Loucy (cell line): Measurements from ENCODE around the gene NXNL1.

Experiments
- H2AFZ ChIP-seq: fragments of 200-600 bp; sonication (generic); 2 replicates; pipeline ENCODE4 v1.6.0; 2016; ENCODE audit warnings: antibody characterized with exemption, mild to moderate bottlenecking, low read length, moderate library complexity
- H3F3A ChIP-seq: fragments of 200-600 bp; 2 replicates; pipeline ENCODE4 v1.6.0; 2016; ENCODE audit warnings: antibody characterized with exemption, low read depth, mild to moderate bottlenecking
- H3K27me3 ChIP-seq: fragments of 200-600 bp; sonication (generic); 2 replicates; pipeline ENCODE4 v1.6.1; 2014; ENCODE audit warnings: low read length, mild to moderate bottlenecking; ENCODE audit not compliant: insufficient read depth, poor library complexity, severe bottlenecking
- H3K36me3 ChIP-seq: fragments of 200-600 bp; sonication (generic); 2 replicates; pipeline ENCODE4 v1.6.1; 2016; ENCODE audit warnings: low read length; ENCODE audit not compliant: insufficient read depth
- H3K4me1 ChIP-seq: fragments of 200-600 bp; sonication (generic); 2 replicates; pipeline ENCODE4 v1.5.1; 2014; ENCODE audit warnings: low read length, mild to moderate bottlenecking; ENCODE audit not compliant: insufficient read depth, poor library complexity, severe bottlenecking
- H3K4me2 ChIP-seq: fragments of 200-600 bp; sonication (generic); 2 replicates; pipeline ENCODE4 v1.6.0; 2014; ENCODE audit warnings: antibody characterized with exemption, low read length, low read depth, mild to moderate bottlenecking; ENCODE audit not compliant: poor library complexity, severe bottlenecking
- H3K4me3 ChIP-seq: fragments of 200-600 bp; sonication (generic); 2 replicates; pipeline ENCODE4 v1.5.1; 2014; ENCODE audit warnings: low read length, mild to moderate bottlenecking, mixed read lengths; ENCODE audit not compliant: poor library complexity, severe bottlenecking
- H3K79me2 ChIP-seq: fragments of 200-600 bp; sonication (generic); 2 replicates; pipeline ENCODE4 v1.6.1; 2014; ENCODE audit warnings: low read length; ENCODE audit not compliant: insufficient read depth
- H3K9ac ChIP-seq: fragments of 200-600 bp; sonication (generic); 2 replicates; pipeline ENCODE4 v1.6.0; 2014; ENCODE audit warnings: mild to moderate bottlenecking, low read depth, low read length, moderate library complexity; ENCODE audit not compliant: poor library complexity, severe bottlenecking
- H3K9me2 ChIP-seq: fragments of 200-600 bp; sonication (generic); replicated peaks from 2 replicates; pipeline ENCODE4 v1.6.1; 2016; ENCODE audit warnings: low read depth, low read length, mixed read lengths
- H3K9me3 ChIP-seq: fragments of 200-600 bp; sonication (generic); 2 replicates; pipeline ENCODE4 v1.6.1; 2014; ENCODE audit warnings: mild to moderate bottlenecking, antibody characterized with exemption, low read length, low read depth; ENCODE audit not compliant: insufficient read depth
- H4K20me1 ChIP-seq: fragments of 200-600 bp; sonication (generic); 2 replicates; pipeline ENCODE4 v1.6.0; 2014; ENCODE audit warnings: antibody characterized with exemption, low read length, mild to moderate bottlenecking; ENCODE audit not compliant: insufficient read depth, poor library complexity, severe bottlenecking
- EZH2phosphoT487 ChIP-seq: fragments of 200-600 bp; IDR thresholded peaks from 2 replicates; pipeline ENCODE4 v1.6.1; 2018; ENCODE audit warnings: antibody characterized with exemption, mild to moderate bottlenecking, moderate library complexity, borderline replicate concordance
- TF ChIP-seq, protein P1 (sequence below): fragments of 200-600 bp; sonication (generic); conservative IDR thresholded peaks from 2 replicates; pipeline ENCODE4 v1.5.1; 2014; ENCODE audit warnings: mild to moderate bottlenecking, antibody characterized with exemption, low read length

The NXNL1 gene

DNA sequence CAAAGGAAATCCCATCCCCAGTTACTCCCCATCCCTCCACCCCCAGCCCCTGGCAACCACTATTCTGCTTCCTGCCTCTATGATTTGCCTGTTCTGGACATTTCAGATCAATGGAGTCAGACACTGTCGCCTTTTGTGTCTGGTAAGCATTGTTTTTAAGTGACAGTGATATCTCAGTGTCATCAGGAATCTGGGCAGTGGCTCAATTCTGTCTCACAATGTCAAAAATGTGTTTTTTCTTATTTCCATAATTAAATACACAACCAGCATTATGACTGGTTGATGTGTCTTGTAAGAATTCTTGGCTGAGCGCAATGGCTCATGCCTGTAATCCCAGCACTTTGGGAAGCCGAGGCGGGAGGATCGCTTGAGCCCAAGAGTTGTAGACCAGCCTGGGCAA is 30.6 kb upstream of the NXNL1 start:
- no peaks in the 10 kb centered on the region for H3K79me2 ChIP-seq
- H4K20me1 ChIP-seq, result peaks cover 3% of the 10 kb centered on the region
- H3K4me3 ChIP-seq, result no peak overlapping the region
- no peaks in the 10 kb centered on the region for H3K9me3 ChIP-seq
- H3K36me3 ChIP-seq, result no peaks in the 10 kb centered on the region
- H3K9ac ChIP-seq, result no peak overlapping the region
- H3F3A ChIP-seq, result peaks cover 3% of the 10 kb centered on the region; the same call in 1 of the 2 replicates
- no peaks in the 10 kb centered on the region for H3K27me3 ChIP-seq
- H3K4me2 ChIP-seq, result no peak overlapping the region
- peaks cover 22% of the 10 kb centered on the region for H3K4me1 ChIP-seq
- no peak overlapping the region for H2AFZ ChIP-seq
- no peak for TF ChIP-seq EZH2phosphoT487
- TF ChIP-seq, protein P1, sequence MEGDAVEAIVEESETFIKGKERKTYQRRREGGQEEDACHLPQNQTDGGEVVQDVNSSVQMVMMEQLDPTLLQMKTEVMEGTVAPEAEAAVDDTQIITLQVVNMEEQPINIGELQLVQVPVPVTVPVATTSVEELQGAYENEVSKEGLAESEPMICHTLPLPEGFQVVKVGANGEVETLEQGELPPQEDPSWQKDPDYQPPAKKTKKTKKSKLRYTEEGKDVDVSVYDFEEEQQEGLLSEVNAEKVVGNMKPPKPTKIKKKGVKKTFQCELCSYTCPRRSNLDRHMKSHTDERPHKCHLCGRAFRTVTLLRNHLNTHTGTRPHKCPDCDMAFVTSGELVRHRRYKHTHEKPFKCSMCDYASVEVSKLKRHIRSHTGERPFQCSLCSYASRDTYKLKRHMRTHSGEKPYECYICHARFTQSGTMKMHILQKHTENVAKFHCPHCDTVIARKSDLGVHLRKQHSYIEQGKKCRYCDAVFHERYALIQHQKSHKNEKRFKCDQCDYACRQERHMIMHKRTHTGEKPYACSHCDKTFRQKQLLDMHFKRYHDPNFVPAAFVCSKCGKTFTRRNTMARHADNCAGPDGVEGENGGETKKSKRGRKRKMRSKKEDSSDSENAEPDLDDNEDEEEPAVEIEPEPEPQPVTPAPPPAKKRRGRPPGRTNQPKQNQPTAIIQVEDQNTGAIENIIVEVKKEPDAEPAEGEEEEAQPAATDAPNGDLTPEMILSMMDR, result no peak
- no peaks in the 10 kb centered on the region for H3K9me2 ChIP-seq

GRCh38 chr19:17490411-17490810 is 29.7 kb upstream of the NXNL1 start:
- H3K9ac ChIP-seq, result no peak overlapping the region
- no peaks in the 10 kb centered on the region for H3K36me3 ChIP-seq
- H3K9me2 ChIP-seq, result no peaks in the 10 kb centered on the region
- H3K79me2 ChIP-seq, result no peaks in the 10 kb centered on the region
- H3K4me3 ChIP-seq, result no peak overlapping the region
- TF ChIP-seq, protein P1, result no peak
- TF ChIP-seq EZH2phosphoT487, result no peak
- H4K20me1 ChIP-seq, result peaks cover 3% of the 10 kb centered on the region
- H3K9me3 ChIP-seq, result no peaks in the 10 kb centered on the region
- peaks cover 3% of the 10 kb centered on the region; the same call in 1 of the 2 replicates for H3F3A ChIP-seq
- H3K27me3 ChIP-seq, result no peaks in the 10 kb centered on the region
- H3K4me2 ChIP-seq, result peak overlapping the region; percentile 42
- H2AFZ ChIP-seq, result no peak overlapping the region
- H3K4me1 ChIP-seq, result peaks cover 22% of the 10 kb centered on the region

DNA sequence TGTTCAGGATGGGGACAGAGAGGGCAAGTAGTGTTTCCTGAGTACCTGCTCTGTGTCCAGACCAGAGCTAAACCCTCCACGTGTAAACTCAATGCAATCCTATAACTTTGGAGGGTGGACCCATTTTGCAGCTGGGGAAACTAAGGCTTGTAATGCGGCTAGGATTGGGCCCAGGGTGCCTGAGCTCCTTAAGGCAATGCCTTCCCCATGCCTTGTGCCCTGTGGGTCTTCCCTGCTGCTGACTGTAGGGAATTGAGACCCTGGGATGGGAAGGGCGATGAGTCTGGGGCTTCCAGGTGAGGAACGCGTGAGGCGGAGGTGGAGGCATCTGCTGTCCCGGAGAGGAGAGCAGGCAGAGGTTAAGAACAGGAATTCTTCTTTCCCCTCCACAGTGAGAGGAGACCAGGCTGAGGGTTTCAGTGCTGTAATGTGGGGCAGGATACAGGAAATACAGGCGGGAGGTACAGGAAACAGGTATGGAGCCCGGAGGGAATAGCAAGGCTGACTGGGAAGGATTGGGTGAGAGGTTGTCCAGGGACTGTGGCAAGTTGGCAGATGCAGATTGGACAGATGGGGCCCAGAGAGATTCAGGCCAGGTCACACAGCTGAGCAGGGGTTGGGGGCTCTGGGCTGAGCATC is 28.8 kb upstream of the NXNL1 start:
- H3K36me3 ChIP-seq, result no peaks in the 10 kb centered on the region
- H3K9me3 ChIP-seq, result no peaks in the 10 kb centered on the region
- no peak overlapping the region for H3K9ac ChIP-seq
- TF ChIP-seq, protein P1, result no peak
- no peak for TF ChIP-seq EZH2phosphoT487
- no peaks in the 10 kb centered on the region for H3K27me3 ChIP-seq
- H4K20me1 ChIP-seq, result peaks cover 3% of the 10 kb centered on the region
- no peak overlapping the region for H3K4me3 ChIP-seq
- peaks cover 3% of the 10 kb centered on the region; the same call in 1 of the 2 replicates for H3F3A ChIP-seq
- peaks cover 22% of the 10 kb centered on the region for H3K4me1 ChIP-seq
- H3K9me2 ChIP-seq, result no peaks in the 10 kb centered on the region
- peak overlapping the region; percentile 14 for H3K4me2 ChIP-seq
- no peak overlapping the region for H2AFZ ChIP-seq
- H3K79me2 ChIP-seq, result no peaks in the 10 kb centered on the region
